Sciatic nerve (tissue), 2 donors: ENCODE measurements around the gene MACROD2. TPM values are rescaled to one million over a fixed set of nuclear protein-coding genes. Genes with fewer than 3 reads are reported as not detected.

Experiments
- ATAC-seq: fragments of 200-7000 bp; cut with Tn5 transposase; one replicate; pipeline ENCODE4 v1.9.1; 2020; ENCODE audit warnings: mild to moderate bottlenecking, moderate library complexity
- DNase-seq: peaks from one replicate; pipeline ENCODE4 v3.0.0-alpha.2; 2020; ENCODE audit warnings: low spot score
- intact Hi-C: fragments of 100-400 bp; cut with DNase I; formaldehyde crosslinking; loops from one replicate; pipeline ENCODE4 v1.14.2; 2022
- total RNA-seq: library from RNA; stranded (reverse); fragmentation: NEBNext Ultra II Directional; extraction: Animal tissue kit (Norgen Biotek cat#: 25700); gene quantifications from one replicate; pipeline ENCODE4 v1.2.1, GENCODE V29; 2021
- donor health status: DM: no; HTN: no; CAD: no.
- donor health status: DM: no; HTN: no; CAD: no.

MACROD2 gene
- total RNA-seq, 1 donor from 2014 or later = 13.8 TPM

- no peak for DNase-seq
- intact Hi-C loops = no loop called here
- no peak for ATAC-seq
Observed at GRCh38 chr20:15610787-15611186, 1615.5 kb downstream of the MACROD2 start.

DNA sequence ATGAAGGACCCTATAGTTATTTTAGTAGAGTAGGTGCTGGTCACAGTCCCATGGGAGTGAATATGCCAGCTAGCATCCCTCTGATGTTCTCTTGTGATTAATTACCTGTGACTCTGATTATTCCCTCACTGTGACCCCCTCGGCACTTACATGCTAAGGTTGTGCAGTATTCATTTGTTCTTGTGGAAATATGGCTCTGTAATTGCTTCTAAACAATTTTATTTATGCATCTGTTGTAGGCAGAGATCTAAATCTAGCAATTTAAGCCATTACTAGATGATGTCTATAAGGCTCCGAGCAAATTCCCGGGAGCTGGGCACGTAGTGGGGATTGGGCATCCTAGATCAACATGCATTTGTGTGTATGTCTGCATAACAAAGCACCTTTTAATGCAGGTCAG is 1616.2 kb downstream of the MACROD2 start:
- intact Hi-C loops = no loop called here
- no peak for DNase-seq
- ATAC-seq = no peak

GRCh38 chr20:15612198-15612597 is 1616.9 kb downstream of the MACROD2 start:
- DNase-seq = no peak
- no peak for ATAC-seq
- intact Hi-C loops = no loop called here

GRCh38 chr20:15612769-15613168 is 1617.5 kb downstream of the MACROD2 start:
- intact Hi-C loops = no loop called here
- no peak for DNase-seq
- ATAC-seq = no peak

DNA sequence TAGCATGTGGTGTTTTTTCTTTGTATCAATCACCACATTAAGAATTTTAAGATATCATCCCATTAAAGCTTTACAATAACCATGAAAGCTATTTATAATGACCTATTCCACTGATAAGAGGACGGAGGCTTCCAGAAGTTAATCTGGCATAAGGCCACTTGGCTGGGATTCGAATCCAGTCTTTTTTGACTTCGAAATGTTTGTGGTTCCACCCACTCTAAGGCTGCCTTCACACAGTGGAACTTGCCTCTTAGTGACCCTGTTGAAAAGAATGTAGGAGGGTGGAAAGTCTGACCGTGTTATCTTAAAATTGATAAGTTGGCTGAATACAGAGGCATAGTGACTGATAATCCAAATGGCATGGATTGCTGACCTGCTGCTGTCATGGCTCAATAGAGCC is 1618.2 kb downstream of the MACROD2 start:
- intact Hi-C loops = no loop called here
- DNase-seq (no peak), ATAC-seq (peak; percentile 55)

- intact Hi-C loops = no loop called here
Observed at GRCh38 chr20:15616626-15617025, 1621.3 kb downstream of the MACROD2 start.

GRCh38 chr20:15618110-15618509 is 1622.8 kb downstream of the MACROD2 start:
- intact Hi-C loops = no loop called here
- DNase-seq (no peak), ATAC-seq (no peak)

More at GRCh38 chr20:15616626-15617025, 1621.3 kb downstream of the MACROD2 start:
- ATAC-seq (no peak), DNase-seq (no peak)

GRCh38 chr20:15618912-15619311 is 1623.6 kb downstream of the MACROD2 start:
- DNase-seq (no peak), ATAC-seq (no peak)
- intact Hi-C loops = no loop called here

GRCh38 chr20:15619341-15619740 is 1624.0 kb downstream of the MACROD2 start:
- no peak for DNase-seq
- intact Hi-C loops = no loop called here
- ATAC-seq = no peak

DNA sequence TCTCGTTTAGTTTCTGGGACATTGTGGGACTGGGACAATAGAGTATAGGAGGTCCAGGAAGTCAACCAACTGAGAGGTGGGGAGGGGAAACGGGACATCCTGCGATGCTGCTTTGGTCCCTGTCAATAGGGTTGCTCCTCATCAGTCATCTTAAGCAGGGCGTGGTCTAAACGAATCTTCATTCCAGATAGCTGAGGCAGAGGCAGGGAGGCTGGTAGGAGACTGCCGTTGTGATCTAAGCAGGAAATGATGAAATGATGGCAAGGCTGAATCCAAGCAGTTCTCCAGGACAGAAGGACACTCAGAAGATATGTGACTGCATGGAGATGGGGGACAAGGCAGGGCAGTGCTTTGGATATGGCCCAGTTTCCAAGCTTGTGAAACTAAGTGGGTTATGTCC is 1624.5 kb downstream of the MACROD2 start:
- intact Hi-C loops = no loop called here
- DNase-seq (no peak), ATAC-seq (no peak)

DNA sequence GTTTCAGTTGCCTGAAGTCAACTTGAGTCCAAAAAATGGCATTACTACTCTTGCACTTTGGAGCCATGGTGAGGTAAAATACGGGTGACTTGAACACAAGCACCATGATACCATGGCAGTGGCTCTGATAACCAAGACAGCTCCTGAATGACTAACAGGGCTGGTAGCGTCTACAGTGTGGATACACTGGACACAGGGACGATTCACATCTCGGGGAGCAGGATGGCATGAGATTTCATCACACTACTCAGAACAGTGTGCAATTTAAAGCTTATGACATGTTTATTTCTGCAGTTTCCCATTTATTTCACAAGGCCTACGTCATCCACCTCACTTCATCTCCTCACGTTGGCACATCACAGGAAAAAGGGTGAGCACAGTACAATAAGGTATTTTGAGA is 1627.1 kb downstream of the MACROD2 start:
- intact Hi-C loops = no loop called here
- DNase-seq (no peak), ATAC-seq (no peak)

GRCh38 chr20:15623215-15623614 is 1627.9 kb downstream of the MACROD2 start:
- intact Hi-C loops = no loop called here
- DNase-seq = no peak
- no peak for ATAC-seq

GRCh38 chr20:15625981-15626380 is 1630.7 kb downstream of the MACROD2 start:
- DNase-seq = no peak
- intact Hi-C loops = no loop called here
- ATAC-seq = no peak

DNA sequence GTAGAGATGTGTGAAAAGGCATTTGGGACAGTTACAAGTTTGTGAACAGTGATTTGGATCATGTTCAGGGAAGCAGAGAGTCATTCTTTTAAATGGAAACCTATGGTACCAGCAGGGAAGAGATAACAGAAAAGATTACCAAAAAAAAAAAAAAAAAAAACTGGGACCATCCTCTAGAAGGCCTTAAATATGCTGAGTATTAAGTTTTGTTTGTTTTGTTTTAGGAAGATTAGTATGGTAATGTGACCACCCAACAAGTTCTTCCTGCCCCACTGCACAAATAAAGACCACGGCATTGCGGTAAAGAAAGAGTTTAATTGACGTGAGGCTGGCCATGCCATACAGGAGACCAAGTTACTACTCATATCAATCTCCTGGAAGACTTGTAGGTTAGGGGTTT is 1631.8 kb downstream of the MACROD2 start:
- intact Hi-C loops = no loop called here
- DNase-seq (no peak), ATAC-seq (no peak)

GRCh38 chr20:15627501-15627903 is 1632.2 kb downstream of the MACROD2 start:
- ATAC-seq (no peak), DNase-seq (no peak)
- intact Hi-C loops = no loop called here

- DNase-seq (no peak), ATAC-seq (no peak)
- intact Hi-C loops = no loop called here
Observed at GRCh38 chr20:15628851-15629353, 1633.6 kb downstream of the MACROD2 start.

DNA sequence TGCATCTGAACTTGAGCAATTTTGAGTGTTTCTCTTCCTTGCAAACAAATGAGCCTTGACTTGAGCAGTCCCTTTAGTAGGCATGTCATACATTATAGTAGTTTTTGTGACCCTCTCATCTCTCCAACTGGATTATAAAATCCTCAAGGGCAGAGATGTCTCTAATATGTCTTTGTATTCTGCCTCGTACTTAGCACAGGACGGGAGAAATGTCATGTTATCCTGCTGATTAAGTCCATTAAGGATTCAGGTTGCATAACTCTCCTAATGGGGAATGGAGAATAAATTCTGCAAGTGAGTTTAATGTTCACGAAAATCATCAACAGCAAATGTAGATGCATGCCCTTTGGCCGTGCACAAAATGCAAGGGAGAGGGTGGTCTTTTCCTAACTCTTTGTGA is 1635.0 kb downstream of the MACROD2 start:
- intact Hi-C loops = no loop called here
- DNase-seq = no peak
- no peak for ATAC-seq

GRCh38 chr20:15632680-15633079 is 1637.4 kb downstream of the MACROD2 start:
- ATAC-seq (no peak), DNase-seq (no peak)
- intact Hi-C loops = no loop called here

DNA sequence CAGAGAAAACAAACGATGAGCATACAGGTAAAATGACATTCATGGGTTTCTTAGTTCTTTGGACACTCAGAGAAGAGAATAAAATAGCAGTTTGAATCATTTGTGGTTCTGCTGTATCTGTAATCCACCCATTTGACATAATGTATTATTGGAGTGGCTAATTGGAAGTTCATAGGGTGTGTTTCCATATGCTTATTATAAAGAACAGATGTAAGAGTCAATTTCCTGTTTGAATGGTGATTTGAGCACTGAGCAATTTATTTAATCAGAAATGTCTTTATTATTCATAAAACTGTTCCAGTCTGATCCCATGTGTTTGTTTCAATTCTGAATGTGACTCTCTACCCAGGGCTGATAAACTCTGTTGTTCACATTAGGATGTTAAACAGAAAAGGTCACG is 1638.8 kb downstream of the MACROD2 start:
- ATAC-seq (no peak), DNase-seq (no peak)
- intact Hi-C loops = no loop called here

DNA sequence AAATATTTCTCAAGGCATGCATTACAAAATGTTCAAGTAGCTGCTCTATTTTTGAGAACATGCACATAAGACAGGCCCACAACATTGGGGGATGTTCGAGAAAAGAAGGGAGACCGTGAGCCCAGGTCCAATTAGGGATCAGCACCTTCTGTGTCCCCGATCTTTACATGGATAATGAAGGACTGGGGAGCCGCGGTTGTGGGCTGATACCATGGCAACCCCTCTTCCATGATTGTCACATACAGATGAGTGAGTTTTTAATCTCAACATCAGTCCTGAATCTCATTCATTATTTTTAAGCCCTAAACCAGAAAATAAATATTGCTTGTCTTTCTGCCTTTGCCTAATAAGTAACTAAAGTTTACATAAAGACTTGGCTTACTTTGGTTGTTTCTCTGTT is 1642.2 kb downstream of the MACROD2 start:
- no peak for ATAC-seq
- DNase-seq = no peak
- intact Hi-C loops = no loop called here

DNA sequence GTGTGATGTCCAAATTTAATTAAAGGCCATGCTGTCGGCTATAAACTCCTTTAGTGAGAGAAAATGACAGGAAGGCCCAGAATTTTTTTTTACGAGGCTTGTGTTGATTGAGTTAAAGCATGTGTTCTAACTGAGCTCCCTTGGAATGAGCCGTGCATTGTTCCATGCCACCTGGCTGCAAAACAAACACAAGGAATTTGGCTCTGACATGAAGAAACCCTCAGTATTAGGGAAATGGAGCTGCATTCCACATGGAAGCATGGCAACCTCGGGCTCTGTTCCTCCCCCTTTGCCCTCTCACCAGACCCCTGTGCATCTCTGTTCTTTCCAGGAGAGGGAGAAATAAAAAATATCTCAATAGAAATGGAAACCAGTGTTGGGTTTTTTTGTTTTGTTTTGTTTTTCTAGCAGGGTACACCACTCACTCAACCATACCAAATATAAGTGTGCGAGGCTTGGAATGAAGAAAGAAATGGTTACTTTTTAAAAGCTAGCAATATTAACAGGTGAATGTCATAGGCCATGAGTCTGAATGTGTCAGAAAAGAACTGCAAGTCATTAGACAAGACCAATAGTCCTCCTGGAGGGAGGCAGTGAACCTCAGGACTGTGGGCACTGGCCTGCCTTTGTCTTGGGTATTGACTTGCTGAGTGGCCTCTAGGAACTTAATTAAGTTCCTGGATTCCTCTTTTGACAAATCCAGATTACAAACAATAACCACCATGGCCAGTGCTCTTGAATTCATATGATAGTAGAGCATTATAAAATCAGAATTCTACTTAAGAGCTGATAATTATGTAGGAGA is 1642.8 kb downstream of the MACROD2 start:
- DNase-seq = no peak
- intact Hi-C loops = no loop called here
- ATAC-seq = no peak
